ENCODE data around the gene GLUL. TPM values are rescaled to one million over a fixed set of nuclear protein-coding genes. Genes with fewer than 3 reads are reported as not detected.

Gene GLUL
- total and polyA plus RNA-seq, 2 donors (not counting 1 experiment from before 2014, with no cell fraction given): 38.9 to 44.2 TPM

- ChIA-PET CTCF (interaction anchor here (2.6 kb wide), 1 partner anchor 28 kb away, joined by 7 read pairs; no protein-coding TSS in a partner anchor), POLR2A (no interaction called here)
- Histone ChIP-seq H3K27me3 (replicated peaks in 1 of 4; ENCODE audit: control extremely low read depth in 1 of 4, control insufficient read depth in 3 of 4, insufficient read depth in 4 of 4, low read length in 3 of 4) (no peaks in the 10 kb centered on the region), H3K4me3 (ENCODE audit: control extremely low read depth in 1 of 5, extremely low read depth in 1 of 5, insufficient read depth in 1 of 5, low read depth in 2 of 5, low read length in 4 of 5) (no peak overlapping the region), H3K79me2 (ENCODE audit: control insufficient read depth, insufficient read depth, low read length) (no peaks in the 10 kb centered on the region), H3K9ac (ENCODE audit: low read length) (no peak overlapping the region), H3K4me2 (replicated peaks; ENCODE audit: low read depth, low read length, poor library complexity, severe bottlenecking) (no peak overlapping the region), H3K27ac (ENCODE audit: low read length in 2 of 2) (no peak overlapping the region), H3K9me3 (ENCODE audit: control extremely low read depth in 1 of 3, control insufficient read depth in 2 of 3, insufficient read depth in 1 of 3, low read length in 2 of 3) (no peaks in the 10 kb centered on the region), H4K20me1 (ENCODE audit: control insufficient read depth, insufficient read depth, low read length, poor library complexity, severe bottlenecking) (no peaks in the 10 kb centered on the region), H3K4me1 (ENCODE audit: control insufficient read depth in 2 of 2, insufficient read depth in 2 of 2, low read length in 2 of 2) (no peaks in the 10 kb centered on the region), H2AFZ (ENCODE audit: insufficient read depth, low read depth, low read length, poor library complexity, severe bottlenecking) (no peak overlapping the region), H3K36me3 (replicated peaks in 1 of 2; ENCODE audit: control extremely low read depth in 1 of 2, control insufficient read depth in 1 of 2, extremely low read depth in 1 of 2, insufficient read depth in 2 of 2, low read length in 1 of 2) (no peaks in the 10 kb centered on the region)
- Mint-ChIP-seq H3K27ac (no peak overlapping the region), H3K27me3 (peaks cover 16% of the 10 kb centered on the region), H3K4me1 (peaks cover 2% of the 10 kb centered on the region), H3K9me3 (ENCODE audit: insufficient read depth) (no peaks in the 10 kb centered on the region), H3K4me3 (no peak overlapping the region)
- TF ChIP-seq EZH2 (IDR thresholded peaks at IDR 0.05; ENCODE audit: borderline replicate concordance, insufficient read depth, low read depth, low read length, poor library complexity, severe bottlenecking) (no peak), CTCF (IDR thresholded peaks at IDR 0.05) (no peak)
- DNase-seq: no peak
- no peak for ATAC-seq (ENCODE audit: low read depth)
- intact Hi-C loops (cut with micrococcal nuclease): no loop called here
- 89% methylated on average over 1 of the region's 4 CpGs for WGBS (ENCODE audit: insufficient coverage)
Measured at GRCh38 chr1:182368358-182368757, 23.2 kb downstream of the GLUL start.

DNA sequence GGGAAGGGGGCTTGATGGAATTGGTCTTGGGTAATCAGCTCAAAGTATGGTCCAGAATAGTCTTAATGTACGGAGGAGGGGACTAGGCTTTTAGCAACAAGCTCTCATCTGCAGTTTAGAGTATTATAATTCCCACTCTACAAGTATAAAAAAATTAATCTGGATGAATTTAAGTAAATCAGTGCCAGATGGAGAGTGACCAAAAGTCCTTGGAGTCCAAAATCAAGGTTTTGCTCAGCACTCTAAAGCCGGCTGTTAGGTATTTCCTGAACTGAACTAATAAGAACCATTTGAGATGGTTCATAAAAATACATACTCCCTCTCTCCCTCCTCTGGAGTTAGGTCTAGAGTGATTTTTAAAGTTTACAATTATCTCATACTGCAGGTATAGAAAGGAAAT lies 23.7 kb downstream of the GLUL start:
- Histone ChIP-seq H3K4me1 (ENCODE audit: control insufficient read depth in 2 of 2, insufficient read depth in 2 of 2, low read length in 2 of 2) (no peaks in the 10 kb centered on the region), H4K20me1 (ENCODE audit: control insufficient read depth, insufficient read depth, low read length, poor library complexity, severe bottlenecking) (no peaks in the 10 kb centered on the region), H3K9me3 (ENCODE audit: control extremely low read depth in 1 of 3, control insufficient read depth in 2 of 3, insufficient read depth in 1 of 3, low read length in 2 of 3) (no peaks in the 10 kb centered on the region), H2AFZ (ENCODE audit: insufficient read depth, low read depth, low read length, poor library complexity, severe bottlenecking) (no peak overlapping the region), H3K36me3 (replicated peaks in 1 of 2; ENCODE audit: control extremely low read depth in 1 of 2, control insufficient read depth in 1 of 2, extremely low read depth in 1 of 2, insufficient read depth in 2 of 2, low read length in 1 of 2) (no peaks in the 10 kb centered on the region), H3K27me3 (replicated peaks in 1 of 4; ENCODE audit: control extremely low read depth in 1 of 4, control insufficient read depth in 3 of 4, insufficient read depth in 4 of 4, low read length in 3 of 4) (no peaks in the 10 kb centered on the region), H3K27ac (ENCODE audit: low read length in 2 of 2) (no peak overlapping the region), H3K4me3 (ENCODE audit: control extremely low read depth in 1 of 5, extremely low read depth in 1 of 5, insufficient read depth in 1 of 5, low read depth in 2 of 5, low read length in 4 of 5) (no peak overlapping the region), H3K4me2 (replicated peaks; ENCODE audit: low read depth, low read length, poor library complexity, severe bottlenecking) (no peak overlapping the region), H3K9ac (ENCODE audit: low read length) (no peak overlapping the region), H3K79me2 (ENCODE audit: control insufficient read depth, insufficient read depth, low read length) (no peaks in the 10 kb centered on the region)
- ChIA-PET CTCF (no interaction called here), POLR2A (no interaction called here)
- TF ChIP-seq EZH2 (IDR thresholded peaks at IDR 0.05; ENCODE audit: borderline replicate concordance, insufficient read depth, low read depth, low read length, poor library complexity, severe bottlenecking) (no peak), CTCF (IDR thresholded peaks at IDR 0.05) (no peak)
- Mint-ChIP-seq H3K27me3 (peaks cover 16% of the 10 kb centered on the region), H3K4me1 (peaks cover 2% of the 10 kb centered on the region), H3K27ac (no peak overlapping the region), H3K4me3 (no peak overlapping the region), H3K9me3 (ENCODE audit: insufficient read depth) (no peaks in the 10 kb centered on the region)
- DNase-seq: no peak
- intact Hi-C loops (cut with micrococcal nuclease): no loop called here
- no peak for ATAC-seq (ENCODE audit: low read depth)
- no CpG with 5 or more reads among the region's 2 CpGs for WGBS (ENCODE audit: insufficient coverage)

All from B cell (primary cell).